Neuron (in vitro differentiated cells): ENCODE measurements around the gene SORBS2.

ENCODE experiments used
- H2AFZ ChIP-seq: one replicate; pipeline ENCODE4 v1.6.1; 2013; ENCODE audit warnings: low read depth, mild to moderate bottlenecking, inconsistent platforms, low read length, moderate library complexity
- H3K27me3 ChIP-seq: one replicate; pipeline ENCODE4 v1.6.1; 2013; ENCODE audit warnings: low read length; ENCODE audit not compliant: insufficient read depth
- H3K36me3 ChIP-seq: one replicate; pipeline ENCODE4 v1.6.1; 2013; ENCODE audit warnings: low read length; ENCODE audit not compliant: insufficient read depth
- H3K4me1 ChIP-seq: one replicate; pipeline ENCODE4 v1.6.1; 2013; ENCODE audit warnings: low read length; ENCODE audit not compliant: insufficient read depth
- H3K4me3 ChIP-seq: 2 replicates; pipeline ENCODE4 v1.5.1; 2013; ENCODE audit warnings: mild to moderate bottlenecking, low read length, moderate library complexity
- H3K9me3 ChIP-seq: one replicate; pipeline ENCODE4 v1.6.1; 2013; ENCODE audit warnings: low read length

Gene SORBS2

DNA sequence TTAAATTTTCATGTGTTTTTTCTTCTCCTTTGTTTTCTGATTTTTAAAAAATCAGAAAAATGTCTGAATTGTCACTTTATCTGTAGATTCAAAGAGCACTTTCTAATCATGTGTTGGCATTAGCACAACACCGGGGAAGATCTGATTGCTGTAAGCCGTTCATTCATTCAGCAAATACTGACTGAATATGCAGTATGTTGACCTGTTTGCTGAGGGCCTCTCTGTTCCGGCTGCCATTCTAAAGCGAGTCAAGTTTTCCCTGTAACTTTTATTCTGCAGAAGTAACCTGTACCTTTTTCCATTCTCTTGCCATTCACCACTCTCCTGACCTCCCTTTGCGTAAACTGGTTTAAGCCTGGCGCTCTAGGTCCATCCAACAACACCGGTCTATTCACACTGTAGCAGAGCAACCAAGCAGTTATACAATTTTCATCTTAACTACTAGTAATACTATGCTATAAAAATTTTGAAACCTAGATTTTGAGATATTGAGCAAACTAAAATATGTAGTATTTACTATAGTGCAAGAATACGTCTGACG is 6.7 kb downstream of the SORBS2 start:
- H3K4me1 ChIP-seq: peaks cover 19% of the 10 kb centered on the region
- H3K4me3 ChIP-seq: no peak overlapping the region
- peaks cover 10% of the 10 kb centered on the region for H3K9me3 ChIP-seq
- no peak overlapping the region for H2AFZ ChIP-seq
- no peaks in the 10 kb centered on the region for H3K27me3 ChIP-seq
- no peaks in the 10 kb centered on the region for H3K36me3 ChIP-seq

DNA sequence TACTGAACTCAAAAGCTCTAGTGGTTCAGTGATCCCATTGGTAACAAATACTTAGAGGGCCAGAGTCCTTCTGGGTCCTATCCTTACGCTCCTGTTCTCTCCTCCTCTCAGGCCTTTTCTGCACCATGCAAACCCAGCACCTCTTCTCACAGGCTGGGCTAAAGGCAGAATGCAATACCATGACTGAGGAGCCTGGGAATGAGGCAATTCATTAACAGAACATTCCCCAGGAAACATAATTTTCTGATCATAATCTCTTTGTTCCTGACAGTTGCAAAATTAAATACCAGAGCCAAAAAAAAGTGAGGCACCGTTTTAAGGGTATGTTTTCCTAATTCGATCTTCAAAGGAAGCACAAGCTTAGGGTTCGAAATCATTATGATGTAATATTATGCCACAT is 9.0 kb downstream of the SORBS2 start:
- no peak overlapping the region for H2AFZ ChIP-seq
- H3K9me3 ChIP-seq: peaks cover 10% of the 10 kb centered on the region
- no peaks in the 10 kb centered on the region for H3K4me1 ChIP-seq
- H3K27me3 ChIP-seq: no peaks in the 10 kb centered on the region
- H3K36me3 ChIP-seq: no peaks in the 10 kb centered on the region
- H3K4me3 ChIP-seq: no peak overlapping the region

DNA sequence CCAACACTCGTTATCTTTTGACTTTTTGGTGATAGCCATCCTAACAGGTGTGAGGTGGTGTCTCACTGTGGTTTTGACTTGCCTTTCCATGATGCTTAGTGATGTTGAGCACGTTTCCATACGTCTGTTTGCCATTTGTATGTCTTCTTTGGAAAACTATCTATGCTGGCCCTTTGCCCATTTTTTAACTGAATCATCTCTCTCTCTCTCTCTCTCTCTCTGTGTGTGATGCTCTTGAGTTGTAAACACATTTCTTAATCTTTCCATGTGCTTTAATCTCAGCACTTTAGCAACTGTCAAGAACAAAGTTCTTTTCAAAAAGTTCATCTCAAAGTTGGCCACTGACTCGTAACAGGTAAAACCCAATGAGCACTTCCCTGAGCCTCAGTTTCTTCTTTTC is 10.5 kb downstream of the SORBS2 start:
- Histone ChIP-seq H2AFZ (no peak overlapping the region), H3K36me3 (no peaks in the 10 kb centered on the region), H3K9me3 (peaks cover 10% of the 10 kb centered on the region), H3K4me1 (no peaks in the 10 kb centered on the region), H3K27me3 (no peaks in the 10 kb centered on the region), H3K4me3 (no peak overlapping the region)

DNA sequence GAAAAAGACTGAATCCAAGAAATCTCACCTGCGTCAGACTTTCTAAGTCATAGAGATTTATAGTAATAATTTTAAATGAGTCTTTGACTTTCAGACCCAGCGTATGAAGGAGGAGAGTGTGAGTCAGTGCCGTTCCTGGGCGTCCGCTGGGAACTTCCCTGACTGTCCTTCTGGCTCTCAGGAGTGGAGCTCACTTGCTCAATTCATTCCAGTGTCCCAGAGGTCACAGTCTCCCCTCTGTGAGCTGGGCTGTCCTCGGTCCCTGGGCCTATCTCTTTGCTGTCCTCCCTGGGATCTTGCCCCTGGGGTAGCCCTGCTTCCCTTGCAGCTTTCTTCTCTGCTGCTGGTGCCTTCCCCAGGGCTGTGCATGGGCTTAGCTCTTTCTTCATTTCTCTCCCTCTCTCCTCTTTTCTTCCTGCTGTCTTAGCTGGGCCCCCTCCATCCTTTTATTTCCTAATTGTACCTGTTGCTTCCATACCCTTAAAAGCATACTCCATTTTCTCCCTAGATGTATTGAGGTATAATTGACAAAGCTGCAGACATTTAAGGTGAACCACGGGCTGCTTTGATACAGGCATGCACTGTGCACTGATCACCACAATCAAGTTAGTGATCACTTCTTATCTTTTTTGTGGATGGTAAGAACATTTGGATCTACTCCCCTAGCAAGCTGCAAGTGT is 11.6 kb downstream of the SORBS2 start:
- Histone ChIP-seq H3K9me3 (peaks cover 6% of the 10 kb centered on the region), H3K4me3 (no peak overlapping the region), H3K27me3 (no peaks in the 10 kb centered on the region), H3K36me3 (no peaks in the 10 kb centered on the region), H2AFZ (no peak overlapping the region), H3K4me1 (no peaks in the 10 kb centered on the region)

GRCh38 chr4:185799442-185799841 is 12.6 kb downstream of the SORBS2 start:
- Histone ChIP-seq H3K27me3 (no peaks in the 10 kb centered on the region), H3K4me3 (no peak overlapping the region), H3K4me1 (no peaks in the 10 kb centered on the region), H2AFZ (no peak overlapping the region), H3K36me3 (no peaks in the 10 kb centered on the region), H3K9me3 (peaks cover 5% of the 10 kb centered on the region)

DNA sequence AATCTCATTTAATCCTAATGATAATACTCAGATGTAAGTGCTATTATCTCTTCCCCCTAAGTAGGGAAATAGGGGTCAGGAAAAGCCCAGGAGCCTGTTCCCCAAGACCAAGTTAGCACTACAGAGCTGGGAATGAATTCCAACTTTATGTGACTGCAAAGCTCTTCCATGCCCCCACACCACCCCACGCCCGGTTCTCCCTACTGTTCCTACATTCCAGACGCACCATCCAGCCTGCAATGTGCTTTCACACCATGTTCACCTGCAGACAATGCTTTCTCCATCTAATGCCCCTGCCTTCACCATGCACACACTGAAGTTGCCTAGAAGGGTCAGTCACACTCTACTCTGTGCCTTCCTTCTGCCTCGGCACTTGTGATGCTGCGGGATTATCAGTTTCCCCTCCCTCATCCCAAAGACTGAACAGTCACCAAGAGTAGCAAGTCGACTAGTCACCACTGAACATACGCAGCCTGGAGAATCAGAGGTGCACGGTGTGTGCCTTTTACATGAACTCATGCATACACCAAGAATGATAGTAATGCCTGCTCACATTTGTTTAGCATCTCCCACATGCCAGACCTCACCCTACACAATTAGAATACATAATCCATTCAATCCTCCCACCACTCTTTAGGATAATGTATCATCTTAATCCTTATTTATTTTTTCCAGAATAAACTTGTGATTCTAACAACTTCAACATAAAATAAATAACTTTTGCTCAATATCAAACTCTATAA is 14.2 kb downstream of the SORBS2 start:
- no peak overlapping the region for H2AFZ ChIP-seq
- no peaks in the 10 kb centered on the region for H3K27me3 ChIP-seq
- no peak overlapping the region for H3K4me3 ChIP-seq
- H3K4me1 ChIP-seq: peaks cover 8% of the 10 kb centered on the region
- peaks cover 2% of the 10 kb centered on the region for H3K9me3 ChIP-seq
- no peaks in the 10 kb centered on the region for H3K36me3 ChIP-seq

GRCh38 chr4:185797018-185797417 is 15.0 kb downstream of the SORBS2 start:
- Histone ChIP-seq H3K4me1 (peaks cover 15% of the 10 kb centered on the region), H3K36me3 (no peaks in the 10 kb centered on the region), H3K9me3 (peaks cover 2% of the 10 kb centered on the region), H3K4me3 (no peak overlapping the region), H2AFZ (no peak overlapping the region), H3K27me3 (no peaks in the 10 kb centered on the region)

DNA sequence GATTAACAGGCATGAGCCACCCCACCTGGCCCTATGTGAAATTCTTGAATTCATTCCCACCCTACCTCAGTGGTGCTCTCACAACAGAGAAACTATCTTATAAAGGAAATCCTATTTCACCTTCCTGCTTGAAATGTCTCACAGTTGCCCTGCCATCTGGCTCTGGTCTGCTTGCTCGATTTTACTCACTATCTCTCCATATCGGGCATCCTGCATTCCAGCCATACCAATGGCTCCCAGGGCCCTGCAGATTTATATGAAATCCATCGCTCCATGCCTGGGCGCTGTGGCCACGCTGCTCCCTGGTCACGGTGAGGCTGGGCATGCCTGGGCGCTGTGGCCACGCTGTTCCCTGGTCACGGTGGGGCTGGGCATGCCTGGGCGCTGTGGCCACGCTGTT is 15.8 kb downstream of the SORBS2 start:
- H3K9me3 ChIP-seq: no peaks in the 10 kb centered on the region

GRCh38 chr4:185794637-185795036 is 17.4 kb downstream of the SORBS2 start:
- no peaks in the 10 kb centered on the region for H3K9me3 ChIP-seq
- no peaks in the 10 kb centered on the region for H3K27me3 ChIP-seq
- no peak overlapping the region for H2AFZ ChIP-seq
- peaks cover 17% of the 10 kb centered on the region for H3K4me1 ChIP-seq
- H3K36me3 ChIP-seq: no peaks in the 10 kb centered on the region
- no peak overlapping the region for H3K4me3 ChIP-seq

More for the DNA sequence above, 15.8 kb downstream of the SORBS2 start:
- Histone ChIP-seq H3K27me3 (no peaks in the 10 kb centered on the region), H3K4me1 (peaks cover 17% of the 10 kb centered on the region), H3K36me3 (no peaks in the 10 kb centered on the region), H3K4me3 (no peak overlapping the region), H2AFZ (no peak overlapping the region)

DNA sequence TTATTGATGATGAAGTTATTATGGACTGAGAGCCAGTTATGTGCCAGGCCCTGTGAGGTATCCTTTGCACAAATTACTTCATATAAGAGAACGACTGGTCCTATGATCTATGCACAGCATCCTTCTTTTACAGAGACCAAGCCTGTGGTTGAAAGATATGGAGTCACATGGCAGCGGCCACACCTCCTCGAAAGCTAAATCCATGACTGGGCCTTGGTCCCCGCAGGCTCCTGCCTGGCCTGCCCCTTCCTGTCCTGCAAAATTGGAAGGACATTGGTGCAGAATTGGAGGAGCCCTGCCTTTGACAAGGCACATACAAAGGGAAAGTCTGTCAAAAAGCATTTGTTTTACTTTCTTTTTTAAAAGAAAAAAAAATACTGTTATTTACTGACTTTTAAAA is 18.3 kb downstream of the SORBS2 start:
- Histone ChIP-seq H2AFZ (no peak overlapping the region), H3K9me3 (no peaks in the 10 kb centered on the region), H3K36me3 (no peaks in the 10 kb centered on the region), H3K27me3 (no peaks in the 10 kb centered on the region), H3K4me3 (no peak overlapping the region), H3K4me1 (peaks cover 17% of the 10 kb centered on the region)

GRCh38 chr4:185793116-185793485 is 18.9 kb downstream of the SORBS2 start:
- Histone ChIP-seq H3K36me3 (no peaks in the 10 kb centered on the region), H2AFZ (no peak overlapping the region), H3K4me1 (peaks cover 17% of the 10 kb centered on the region), H3K9me3 (no peaks in the 10 kb centered on the region), H3K4me3 (no peak overlapping the region), H3K27me3 (no peaks in the 10 kb centered on the region)

DNA sequence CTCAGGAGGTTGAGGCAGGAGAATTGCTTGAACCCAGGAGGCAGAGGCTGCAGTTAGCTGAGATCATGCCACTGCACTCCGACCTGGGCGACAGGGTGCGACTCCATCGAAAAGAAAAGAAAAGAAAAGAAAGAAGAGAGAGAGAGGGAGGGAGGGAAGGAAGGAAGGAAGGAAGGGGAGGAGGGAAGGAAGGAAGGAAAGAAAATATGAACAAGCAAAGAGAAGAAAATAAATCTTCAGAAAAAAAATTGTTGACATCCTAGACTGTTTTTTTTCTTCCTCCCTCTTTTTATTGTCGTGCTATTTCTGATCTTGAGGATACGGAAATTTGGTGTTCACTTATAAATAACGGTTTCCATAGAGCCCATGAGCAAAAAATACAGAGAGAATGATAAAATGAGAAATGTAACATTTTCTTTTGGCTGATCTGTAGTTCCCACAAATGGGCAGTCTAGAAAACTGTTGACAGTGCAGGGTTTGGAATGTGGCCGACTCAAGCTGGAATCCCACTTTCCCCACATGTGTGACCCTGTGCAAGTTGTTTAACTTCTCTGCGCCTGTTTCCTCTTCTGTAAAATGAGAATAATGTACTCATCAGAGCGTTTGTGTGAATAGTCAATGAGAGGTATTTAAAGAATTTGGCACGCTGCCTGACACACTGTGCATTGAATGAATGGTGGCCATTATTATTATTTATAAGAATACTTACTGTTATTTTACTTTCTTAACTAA is 19.4 kb downstream of the SORBS2 start:
- peaks cover 17% of the 10 kb centered on the region for H3K4me1 ChIP-seq
- no peak overlapping the region for H3K4me3 ChIP-seq
- H2AFZ ChIP-seq: no peak overlapping the region
- H3K9me3 ChIP-seq: no peaks in the 10 kb centered on the region
- no peaks in the 10 kb centered on the region for H3K36me3 ChIP-seq
- H3K27me3 ChIP-seq: no peaks in the 10 kb centered on the region
